Neural cell (in vitro differentiated cells): ENCODE measurements around the gene DKC1.

Source experiments
- TF ChIP-seq, protein P1 (sequence below): fragments of 450-650 bp; IDR thresholded peaks from 2 replicates; pipeline ENCODE4 v1.5.1; 2014; ENCODE audit warnings: antibody characterized with exemption, mild to moderate bottlenecking, moderate library complexity; ENCODE audit not compliant: poor library complexity, severe bottlenecking
- TF ChIP-seq, protein P2 (sequence below): IDR thresholded peaks from 2 replicates; pipeline ENCODE4 v1.6.1; 2012; ENCODE audit warnings: borderline replicate concordance

DNA sequence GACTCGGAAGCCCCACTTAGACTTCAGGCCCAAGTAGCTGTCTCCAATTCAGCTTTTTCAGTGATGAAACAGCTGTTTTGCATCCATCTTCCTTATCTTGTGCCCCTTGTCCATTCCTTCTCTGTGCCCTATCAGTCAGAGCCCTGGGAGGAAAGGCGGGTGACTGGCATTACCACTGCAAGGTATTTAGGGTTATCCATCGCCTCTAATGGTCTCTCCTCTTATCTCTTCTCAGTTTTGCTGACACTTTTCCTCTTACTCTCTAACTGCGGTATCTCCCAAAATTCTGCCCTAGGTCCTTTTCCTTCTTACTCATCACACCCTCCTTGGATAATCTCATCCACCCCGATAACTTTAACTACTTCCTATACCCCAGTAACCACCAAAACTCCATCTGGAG lies 25.5 kb upstream of the DKC1 start:
- TF ChIP-seq, protein P1, sequence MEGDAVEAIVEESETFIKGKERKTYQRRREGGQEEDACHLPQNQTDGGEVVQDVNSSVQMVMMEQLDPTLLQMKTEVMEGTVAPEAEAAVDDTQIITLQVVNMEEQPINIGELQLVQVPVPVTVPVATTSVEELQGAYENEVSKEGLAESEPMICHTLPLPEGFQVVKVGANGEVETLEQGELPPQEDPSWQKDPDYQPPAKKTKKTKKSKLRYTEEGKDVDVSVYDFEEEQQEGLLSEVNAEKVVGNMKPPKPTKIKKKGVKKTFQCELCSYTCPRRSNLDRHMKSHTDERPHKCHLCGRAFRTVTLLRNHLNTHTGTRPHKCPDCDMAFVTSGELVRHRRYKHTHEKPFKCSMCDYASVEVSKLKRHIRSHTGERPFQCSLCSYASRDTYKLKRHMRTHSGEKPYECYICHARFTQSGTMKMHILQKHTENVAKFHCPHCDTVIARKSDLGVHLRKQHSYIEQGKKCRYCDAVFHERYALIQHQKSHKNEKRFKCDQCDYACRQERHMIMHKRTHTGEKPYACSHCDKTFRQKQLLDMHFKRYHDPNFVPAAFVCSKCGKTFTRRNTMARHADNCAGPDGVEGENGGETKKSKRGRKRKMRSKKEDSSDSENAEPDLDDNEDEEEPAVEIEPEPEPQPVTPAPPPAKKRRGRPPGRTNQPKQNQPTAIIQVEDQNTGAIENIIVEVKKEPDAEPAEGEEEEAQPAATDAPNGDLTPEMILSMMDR, result no peak
- TF ChIP-seq, protein P2, sequence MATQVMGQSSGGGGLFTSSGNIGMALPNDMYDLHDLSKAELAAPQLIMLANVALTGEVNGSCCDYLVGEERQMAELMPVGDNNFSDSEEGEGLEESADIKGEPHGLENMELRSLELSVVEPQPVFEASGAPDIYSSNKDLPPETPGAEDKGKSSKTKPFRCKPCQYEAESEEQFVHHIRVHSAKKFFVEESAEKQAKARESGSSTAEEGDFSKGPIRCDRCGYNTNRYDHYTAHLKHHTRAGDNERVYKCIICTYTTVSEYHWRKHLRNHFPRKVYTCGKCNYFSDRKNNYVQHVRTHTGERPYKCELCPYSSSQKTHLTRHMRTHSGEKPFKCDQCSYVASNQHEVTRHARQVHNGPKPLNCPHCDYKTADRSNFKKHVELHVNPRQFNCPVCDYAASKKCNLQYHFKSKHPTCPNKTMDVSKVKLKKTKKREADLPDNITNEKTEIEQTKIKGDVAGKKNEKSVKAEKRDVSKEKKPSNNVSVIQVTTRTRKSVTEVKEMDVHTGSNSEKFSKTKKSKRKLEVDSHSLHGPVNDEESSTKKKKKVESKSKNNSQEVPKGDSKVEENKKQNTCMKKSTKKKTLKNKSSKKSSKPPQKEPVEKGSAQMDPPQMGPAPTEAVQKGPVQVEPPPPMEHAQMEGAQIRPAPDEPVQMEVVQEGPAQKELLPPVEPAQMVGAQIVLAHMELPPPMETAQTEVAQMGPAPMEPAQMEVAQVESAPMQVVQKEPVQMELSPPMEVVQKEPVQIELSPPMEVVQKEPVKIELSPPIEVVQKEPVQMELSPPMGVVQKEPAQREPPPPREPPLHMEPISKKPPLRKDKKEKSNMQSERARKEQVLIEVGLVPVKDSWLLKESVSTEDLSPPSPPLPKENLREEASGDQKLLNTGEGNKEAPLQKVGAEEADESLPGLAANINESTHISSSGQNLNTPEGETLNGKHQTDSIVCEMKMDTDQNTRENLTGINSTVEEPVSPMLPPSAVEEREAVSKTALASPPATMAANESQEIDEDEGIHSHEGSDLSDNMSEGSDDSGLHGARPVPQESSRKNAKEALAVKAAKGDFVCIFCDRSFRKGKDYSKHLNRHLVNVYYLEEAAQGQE, result no peak
